Measurements from ENCODE around the gene NARF.
"Not testable (repeated sequence)": the region's sequence is repeated elsewhere in the genome, so short reads cannot be mapped to it uniquely, and the experiment has no call there.

NARF gene

DNA sequence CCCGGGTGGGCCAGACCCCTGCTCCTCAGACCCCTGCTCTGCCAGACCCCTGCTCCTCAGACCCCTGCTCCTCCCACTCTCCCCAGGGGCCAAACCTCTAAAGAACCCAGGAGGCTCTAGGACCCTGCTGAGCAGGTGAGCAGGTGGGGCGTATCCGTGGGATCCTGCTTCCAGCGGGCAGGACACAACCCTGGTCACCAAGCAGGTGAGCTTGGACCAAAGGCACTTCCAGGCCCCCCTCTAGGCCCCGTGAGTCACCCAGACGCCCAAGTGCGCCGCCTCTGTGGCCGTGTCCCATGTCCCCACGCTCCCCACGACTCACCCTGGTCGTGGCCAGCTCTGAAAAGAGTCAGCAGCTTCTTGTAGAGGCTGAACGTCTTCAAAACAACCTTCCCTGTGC lies 13.0 kb upstream of the NARF start:
- in situ Hi-C loops (cut with MboI; ENCODE audit: low sequenced_read_pairs) = no loop called here

DNA sequence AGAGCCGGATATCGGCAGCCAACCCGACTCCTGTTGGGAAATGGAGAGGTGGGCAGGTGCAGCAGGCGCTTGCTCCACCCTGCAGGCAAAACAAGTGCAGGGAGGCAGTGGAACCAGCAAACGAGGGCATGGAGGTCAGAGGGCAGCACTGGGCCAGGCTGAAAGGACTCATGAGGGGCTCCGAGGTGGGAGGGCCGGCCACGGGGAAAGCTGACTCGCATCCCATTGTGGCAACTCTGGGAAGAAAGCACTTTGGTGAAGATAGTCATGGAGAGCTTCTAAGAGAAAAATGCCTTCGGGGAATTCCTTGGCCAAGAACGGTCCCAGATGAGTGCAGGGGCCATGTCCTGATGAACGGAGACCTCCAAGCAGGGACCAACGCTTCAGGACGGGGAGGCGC lies 12.4 kb upstream of the NARF start:
- in situ Hi-C loops (cut with MboI; ENCODE audit: low sequenced_read_pairs) = no loop called here

DNA sequence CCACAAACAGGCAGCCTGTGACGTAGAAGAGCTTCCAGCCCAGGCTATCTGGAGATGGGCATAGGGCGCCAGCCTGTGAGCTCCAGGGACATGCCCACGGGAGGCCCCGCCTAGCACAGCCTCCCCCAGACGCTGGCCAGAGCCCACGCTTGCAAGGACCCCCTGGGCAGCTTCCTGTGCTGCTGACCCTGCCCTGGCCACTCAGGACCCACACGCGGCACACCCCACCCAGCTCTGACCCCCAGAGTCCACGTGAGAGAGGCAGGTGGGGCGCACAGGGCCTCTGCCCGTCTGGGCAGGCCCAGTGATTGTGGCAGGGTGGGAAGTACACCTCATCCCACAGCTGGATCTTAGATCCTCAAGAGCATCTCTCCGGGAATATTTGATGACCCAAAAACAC lies 11.9 kb upstream of the NARF start:
- in situ Hi-C loops (cut with MboI; ENCODE audit: low sequenced_read_pairs) = no loop called here

DNA sequence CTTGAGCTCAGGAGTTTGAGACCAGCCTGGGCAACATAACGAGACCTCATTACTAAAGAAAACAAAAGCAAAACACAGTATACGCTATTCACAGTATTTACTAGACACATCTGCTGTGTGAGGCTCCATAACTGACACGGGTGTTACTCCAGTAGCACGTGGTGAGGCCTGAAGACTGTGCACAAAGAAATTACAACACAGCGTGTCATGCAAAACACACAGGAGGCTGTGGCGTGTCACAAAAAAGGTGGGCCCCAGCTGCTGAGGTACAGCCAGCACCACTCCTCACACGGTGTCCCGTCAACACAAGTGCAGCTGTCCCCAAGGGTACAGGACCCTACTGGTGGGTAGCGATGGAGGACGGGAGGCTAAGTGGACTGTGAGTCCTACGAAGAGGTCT lies 10.7 kb upstream of the NARF start:
- in situ Hi-C loops (cut with MboI; ENCODE audit: low sequenced_read_pairs) = no loop called here

DNA sequence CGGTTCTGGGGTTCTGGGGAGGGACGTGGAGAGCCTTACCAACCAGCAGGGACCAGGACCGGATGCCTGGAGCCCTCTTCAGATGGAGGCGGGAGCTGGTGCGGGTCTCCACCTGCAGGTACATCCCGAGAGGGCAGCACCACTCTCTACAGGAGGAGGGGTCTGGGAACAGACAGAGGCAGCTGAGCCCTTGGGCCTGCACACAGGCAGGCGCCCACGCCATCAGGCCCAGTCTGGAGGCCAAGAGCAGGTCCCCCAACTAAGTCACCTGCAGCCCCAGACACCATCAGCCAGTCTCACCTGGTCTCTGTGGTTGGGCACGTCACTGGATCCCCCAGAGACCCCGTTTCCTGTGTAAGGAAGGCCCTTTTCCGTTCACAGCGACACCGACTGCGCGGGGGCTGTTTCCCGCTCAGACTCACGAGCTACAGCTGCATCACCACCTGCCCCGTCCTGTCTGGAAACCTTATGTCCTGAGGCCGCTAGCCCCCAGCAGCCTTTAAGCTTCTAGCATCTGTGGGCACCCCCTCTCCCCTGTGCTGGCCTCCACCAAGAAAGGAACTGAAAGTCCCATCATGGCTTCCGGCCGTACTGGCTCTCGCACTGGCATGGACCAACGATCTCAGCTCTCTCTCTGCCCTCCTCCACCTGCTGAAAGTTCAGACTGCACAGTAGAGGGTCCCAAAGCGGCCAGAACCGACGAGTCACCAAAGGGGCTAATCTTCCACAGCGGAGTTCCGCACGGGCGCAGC lies 9.2 kb upstream of the NARF start:
- in situ Hi-C loops (cut with MboI; ENCODE audit: low sequenced_read_pairs) = no loop called here

DNA sequence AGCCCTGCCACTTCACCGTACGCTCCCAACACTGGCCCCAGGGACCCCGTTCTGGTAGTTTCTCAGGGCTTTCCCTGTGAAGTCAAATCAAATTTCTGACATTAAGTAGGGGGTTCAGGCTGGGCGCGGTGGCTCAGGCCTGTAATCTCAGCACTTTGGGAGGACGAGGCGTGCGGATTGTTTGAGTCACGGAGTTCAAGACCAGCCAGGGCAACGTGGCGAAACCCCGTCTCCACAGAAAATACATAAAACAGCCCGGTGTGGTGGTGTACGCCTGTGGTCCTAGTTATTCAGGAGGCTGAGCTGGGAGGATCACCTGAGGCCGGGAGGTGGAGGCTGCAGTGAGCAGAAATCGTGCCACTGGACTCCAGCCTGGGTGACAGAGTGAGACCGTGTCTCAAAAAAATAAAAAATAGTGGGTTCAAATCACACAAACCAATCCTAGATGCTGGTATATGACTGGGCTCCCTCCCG lies 8.6 kb upstream of the NARF start:
- in situ Hi-C loops (cut with MboI; ENCODE audit: low sequenced_read_pairs) = no loop called here

DNA sequence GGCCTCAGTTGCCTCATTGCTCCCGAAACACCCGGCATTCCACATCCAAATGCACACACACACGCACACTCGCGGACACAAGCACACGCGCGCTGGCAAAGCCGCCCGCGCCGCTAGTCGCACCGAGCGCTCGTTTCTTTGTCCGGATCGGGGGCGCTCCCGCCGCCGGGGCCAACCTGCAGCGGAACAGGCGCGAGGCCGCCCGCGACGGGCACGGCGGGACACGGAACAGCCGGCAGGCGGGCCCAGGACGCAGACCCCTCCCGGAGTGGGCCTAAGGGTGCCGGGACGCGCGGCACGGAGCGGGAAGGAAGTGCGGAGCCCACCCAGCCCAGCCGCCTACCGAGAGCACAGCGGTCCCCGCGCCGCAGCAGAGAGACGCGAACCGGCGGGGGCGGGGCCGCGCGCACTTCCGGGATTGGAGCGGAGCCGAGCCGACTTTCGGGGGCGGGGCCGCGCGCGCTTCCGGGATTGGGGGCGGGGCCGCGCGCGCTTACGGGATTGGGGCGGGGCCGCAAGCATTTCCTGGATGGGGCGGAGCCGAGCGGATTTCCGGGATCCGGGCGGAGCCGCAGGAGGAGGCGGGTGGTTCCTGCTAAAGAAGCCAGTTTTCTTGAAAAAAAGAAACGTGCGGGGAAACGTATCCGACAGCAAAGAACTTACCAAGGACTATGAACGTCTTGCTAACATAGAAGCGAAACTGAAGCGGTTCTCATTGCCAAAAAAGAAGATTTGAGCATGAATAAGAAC lies 8.0 kb upstream of the NARF start, which contains the start of gene CYBC1:
TSS of gene CYBC1 (minus strand) at position 396 of the 750 bp plus-strand sequence. CDS start 1,498 bp downstream, outside the sequence.
- in situ Hi-C loops (cut with MboI; ENCODE audit: low sequenced_read_pairs) = no loop called here

DNA sequence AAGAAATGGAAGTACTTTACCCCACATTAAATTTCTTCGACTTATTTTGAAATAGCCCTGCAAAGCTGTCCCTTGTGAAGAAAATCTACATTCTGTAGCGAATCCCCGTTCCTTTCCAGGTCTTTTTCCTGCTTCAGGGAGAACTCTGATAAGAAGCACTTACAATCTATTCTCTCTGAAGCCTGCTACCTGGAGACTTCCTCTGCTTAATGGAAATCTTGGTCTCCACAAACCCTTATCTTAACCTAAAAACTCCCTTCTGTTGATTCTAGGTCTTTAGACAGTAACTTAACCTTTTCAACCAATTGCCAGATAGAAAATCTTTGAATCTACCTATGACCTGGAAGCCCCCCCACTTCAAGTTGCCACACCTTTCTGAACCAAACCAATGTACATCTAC lies 6.4 kb upstream of the NARF start:
- in situ Hi-C loops (cut with MboI; ENCODE audit: low sequenced_read_pairs) = no loop called here

DNA sequence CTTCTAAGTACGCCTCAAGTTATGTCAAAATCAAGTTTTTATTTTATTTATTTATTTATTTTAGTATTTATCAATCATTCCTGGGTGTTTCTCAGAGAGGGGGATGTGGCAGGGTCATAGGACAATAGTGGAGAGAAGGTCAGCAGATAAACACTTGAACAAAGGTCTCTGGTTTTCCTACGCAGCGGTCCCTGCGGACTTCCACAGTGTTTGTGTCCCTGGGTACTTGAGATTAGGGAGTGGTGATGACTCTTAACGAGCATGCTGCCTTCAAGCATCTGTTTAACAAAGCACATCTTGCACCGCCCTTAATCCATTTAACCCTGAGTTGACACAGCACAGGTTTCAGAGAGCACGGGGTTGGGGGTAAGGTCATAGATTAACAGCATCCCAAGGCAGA lies 5.4 kb upstream of the NARF start:
- in situ Hi-C loops (cut with MboI; ENCODE audit: low sequenced_read_pairs) = not testable (repeated sequence)

DNA sequence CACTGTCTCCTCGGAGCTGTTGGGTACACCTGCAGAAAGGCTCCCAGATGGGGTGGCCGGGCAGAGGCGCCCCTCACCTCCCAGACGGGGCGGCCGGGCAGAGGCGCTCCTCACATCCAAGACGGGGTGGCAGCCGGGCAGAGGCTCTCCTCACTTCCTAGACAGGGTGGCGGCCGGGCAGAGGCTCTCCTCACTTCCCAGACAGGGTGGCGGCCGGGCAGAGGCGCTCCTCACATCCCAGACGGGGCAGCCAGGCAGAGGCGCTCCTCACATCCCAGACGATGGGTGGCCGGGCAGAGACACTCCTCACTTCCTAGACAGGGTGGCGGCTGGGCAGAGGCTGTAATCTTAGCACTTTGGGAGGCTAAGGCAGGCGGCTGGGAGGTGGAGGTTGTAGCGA lies 4.8 kb upstream of the NARF start:
- in situ Hi-C loops (cut with MboI; ENCODE audit: low sequenced_read_pairs) = not testable (repeated sequence)

DNA sequence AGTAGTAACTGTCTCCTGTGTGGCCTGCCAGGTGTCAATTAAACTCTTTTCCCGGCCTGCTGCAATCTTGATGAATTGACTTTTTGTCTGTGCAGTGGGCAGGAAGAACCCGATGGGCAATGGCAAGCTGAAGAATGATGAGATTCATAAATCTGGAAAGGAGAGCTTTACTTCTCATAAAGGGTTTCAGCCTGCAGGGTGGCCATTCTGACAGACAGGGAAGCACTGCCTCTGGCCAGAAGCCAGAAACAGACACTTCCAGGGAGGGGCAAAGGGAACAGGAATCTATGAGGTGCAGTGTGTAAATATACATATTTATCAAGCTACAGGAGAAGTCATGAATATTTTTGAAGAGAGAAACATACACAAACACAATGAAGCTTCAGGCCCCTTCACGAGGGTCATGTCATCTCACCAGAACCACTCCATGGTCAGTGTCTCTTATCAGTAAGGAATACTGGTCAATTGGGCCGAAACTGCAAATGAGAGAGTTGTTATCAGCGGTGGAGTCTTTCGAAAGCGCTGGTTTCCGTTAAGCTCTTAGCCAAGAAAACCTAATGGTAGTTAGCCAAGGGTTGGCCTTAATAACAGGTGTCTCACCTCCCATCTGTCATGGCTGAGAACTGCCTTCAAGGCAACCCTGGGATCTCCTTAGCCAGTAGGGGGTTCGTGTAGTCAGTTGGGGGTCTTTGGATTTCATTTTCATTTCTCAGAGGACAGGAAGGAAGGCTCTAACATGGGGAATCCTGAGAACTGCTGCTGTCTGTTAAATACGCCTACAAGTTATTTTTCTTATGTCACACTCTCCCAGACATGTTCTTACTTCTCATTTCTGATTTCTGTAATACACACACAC lies 1.2 kb upstream of the NARF start:
- in situ Hi-C loops (cut with MboI; ENCODE audit: low sequenced_read_pairs) = no loop called here

DNA sequence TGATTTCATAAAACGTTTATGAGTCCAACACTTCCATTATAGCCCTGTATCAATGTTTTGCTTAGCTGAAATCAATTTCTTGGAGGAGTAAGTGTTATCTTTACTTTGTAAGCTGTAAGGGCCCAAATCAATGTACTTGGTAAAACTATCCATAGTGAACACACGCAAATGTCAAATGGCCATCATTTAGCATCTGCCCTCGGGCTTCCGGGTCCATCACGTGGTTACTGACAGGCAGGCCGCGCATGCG lies 687 bp upstream of the NARF start:
- in situ Hi-C loops (cut with MboI; ENCODE audit: low sequenced_read_pairs) = no loop called here

DNA sequence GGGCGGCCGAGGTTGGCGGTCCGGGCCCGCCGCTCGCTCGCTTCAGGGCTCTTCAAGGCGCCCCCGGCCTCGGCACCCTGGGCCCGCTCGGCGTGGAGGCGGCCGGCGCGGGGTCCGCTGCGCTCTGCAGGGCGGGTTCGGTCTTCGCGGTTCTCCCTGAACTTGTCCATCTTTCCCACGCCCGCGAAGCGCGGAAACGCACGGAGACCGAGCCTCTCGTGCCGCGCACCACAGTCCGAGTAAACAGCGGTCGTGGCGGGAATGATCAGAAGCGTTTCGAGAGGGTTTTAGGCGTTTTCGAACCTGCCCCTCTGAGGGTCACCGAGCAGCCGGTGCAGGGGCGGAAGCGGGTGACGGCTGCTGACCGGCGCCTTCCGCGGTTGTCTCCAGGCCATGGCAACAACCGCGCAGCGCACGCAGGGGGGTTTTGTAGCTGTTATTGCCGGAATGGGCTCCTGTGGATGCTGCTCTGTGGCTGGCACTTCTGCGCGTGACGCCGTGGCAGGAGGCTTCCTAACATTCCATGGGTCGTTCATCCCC lies 414 bp downstream of the NARF start:
- in situ Hi-C loops (cut with MboI; ENCODE audit: low sequenced_read_pairs) = no loop called here

DNA sequence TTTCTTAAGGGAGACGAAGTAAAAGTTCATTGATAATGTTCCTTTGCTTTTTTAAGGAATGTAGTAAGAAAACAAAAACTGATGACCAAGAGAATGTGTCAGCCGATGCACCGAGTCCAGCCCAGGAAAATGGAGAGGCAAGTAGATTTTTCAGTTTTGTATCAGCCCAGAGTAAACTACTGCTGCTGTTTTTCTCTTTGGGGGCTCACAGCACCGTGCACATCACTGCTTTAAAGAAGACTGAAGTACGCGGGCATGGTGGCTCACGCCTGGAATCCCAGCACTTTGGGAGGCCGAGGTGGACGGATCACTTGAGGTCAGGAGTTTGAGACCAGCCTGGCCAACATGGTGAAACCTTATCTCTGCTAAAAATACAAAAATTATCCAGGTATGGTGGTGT lies 1.4 kb downstream of the NARF start:
- in situ Hi-C loops (cut with MboI; ENCODE audit: low sequenced_read_pairs) = not testable (repeated sequence)

DNA sequence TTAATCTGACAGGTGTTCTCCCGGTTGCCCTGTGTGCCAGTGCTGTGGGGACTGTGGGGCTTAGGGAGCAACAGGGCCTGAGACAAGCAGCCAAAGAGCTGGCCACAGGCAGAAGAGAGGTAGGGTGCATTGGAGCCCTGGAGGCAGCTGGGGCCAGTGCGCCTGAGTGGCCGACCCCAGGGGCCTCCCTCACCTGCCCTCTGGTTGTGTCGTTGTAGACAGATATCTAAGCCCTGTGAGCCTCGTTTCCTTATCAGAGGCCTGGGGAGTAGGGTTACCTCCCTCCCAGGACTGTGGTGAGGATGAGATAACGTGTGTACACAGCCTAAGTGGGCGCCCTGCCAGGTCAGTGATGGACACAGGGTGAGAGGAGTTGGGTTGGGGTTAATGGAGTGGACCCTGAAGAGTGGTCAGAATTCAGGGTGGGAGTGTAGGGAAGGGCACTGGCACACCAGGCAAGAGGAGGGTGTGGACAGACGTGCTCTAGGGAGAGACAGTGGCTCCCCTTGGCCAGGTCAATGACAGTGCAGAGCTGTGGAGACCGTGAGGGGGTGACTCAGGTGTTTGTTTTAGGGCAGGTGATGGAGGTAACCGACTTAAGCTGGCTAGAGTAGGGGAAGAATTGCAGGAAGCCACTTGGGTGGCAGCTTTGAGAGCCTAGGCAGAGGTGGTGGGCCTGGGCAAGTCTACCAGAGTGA lies 3.4 kb downstream of the NARF start:
- in situ Hi-C loops (cut with MboI; ENCODE audit: low sequenced_read_pairs) = no loop called here

DNA sequence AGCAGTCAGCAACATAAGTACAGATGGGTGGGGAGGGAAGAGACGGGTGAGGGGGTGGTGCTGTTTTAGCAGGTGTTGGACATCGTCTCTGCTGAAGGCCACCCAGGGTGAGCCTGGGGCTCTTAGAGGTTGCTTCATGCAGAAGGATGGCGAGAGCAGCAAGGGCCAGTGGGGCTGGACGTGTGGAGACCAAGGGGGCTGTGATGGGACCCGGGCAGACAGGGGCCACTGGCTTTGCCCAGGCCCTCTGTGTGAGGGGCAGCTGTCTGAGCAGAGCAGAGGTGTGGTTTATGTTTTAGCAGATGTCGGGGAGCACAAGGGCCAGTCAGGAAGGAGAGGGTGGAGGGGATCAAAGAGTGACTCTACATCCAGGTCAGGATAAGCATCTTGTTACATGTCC lies 4.8 kb downstream of the NARF start:
- in situ Hi-C loops (cut with MboI; ENCODE audit: low sequenced_read_pairs) = no loop called here

DNA sequence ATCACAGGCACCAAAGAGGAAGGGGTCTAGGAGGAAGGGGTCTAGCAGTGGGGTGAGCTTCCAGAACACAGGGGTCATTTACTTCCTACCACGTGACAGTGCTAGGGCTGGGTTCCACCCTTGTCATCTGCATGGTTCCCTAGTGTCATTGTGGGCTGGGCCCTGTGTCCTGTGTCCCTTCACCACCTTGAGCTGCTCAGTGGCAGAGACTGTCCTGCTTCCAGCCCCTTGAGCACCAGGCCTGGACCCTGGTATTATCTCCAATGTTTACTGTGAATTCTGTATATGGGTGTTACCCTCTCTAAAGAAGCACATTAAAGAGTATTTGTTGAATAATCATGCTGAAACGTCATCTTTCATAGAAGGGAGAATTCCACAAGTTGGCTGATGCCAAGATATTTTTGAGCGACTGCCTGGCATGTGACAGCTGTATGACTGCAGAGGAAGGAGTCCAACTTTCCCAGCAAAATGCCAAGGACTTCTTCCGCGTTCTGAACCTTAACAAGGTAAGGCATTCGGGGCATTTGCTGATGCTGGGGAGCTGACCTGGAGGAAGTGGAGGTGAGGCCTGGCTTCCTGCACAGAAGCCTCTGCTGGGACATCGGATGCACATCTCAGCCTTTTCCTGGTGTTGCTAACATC lies 5.5 kb downstream of the NARF start:
- in situ Hi-C loops (cut with MboI; ENCODE audit: low sequenced_read_pairs) = no loop called here

DNA sequence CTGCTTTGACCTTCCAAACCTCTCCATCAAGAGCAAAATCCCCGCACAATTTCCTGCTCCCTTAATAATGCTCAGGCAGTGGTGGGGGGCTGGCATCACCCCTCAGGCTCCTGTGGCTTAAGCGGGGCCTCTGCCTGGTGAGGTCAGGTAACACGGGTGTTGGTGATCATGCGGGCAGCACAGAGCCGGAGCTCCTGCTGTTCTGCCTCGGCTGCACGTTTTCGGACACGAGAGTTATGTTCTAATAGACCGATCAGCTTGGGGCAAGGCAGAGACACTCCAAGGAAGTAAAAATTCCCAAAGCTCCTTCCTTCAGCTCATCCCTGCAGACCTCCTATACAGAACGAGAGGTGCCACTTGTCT lies 6.0 kb downstream of the NARF start:
- in situ Hi-C loops (cut with MboI; ENCODE audit: low sequenced_read_pairs) = no loop called here

DNA sequence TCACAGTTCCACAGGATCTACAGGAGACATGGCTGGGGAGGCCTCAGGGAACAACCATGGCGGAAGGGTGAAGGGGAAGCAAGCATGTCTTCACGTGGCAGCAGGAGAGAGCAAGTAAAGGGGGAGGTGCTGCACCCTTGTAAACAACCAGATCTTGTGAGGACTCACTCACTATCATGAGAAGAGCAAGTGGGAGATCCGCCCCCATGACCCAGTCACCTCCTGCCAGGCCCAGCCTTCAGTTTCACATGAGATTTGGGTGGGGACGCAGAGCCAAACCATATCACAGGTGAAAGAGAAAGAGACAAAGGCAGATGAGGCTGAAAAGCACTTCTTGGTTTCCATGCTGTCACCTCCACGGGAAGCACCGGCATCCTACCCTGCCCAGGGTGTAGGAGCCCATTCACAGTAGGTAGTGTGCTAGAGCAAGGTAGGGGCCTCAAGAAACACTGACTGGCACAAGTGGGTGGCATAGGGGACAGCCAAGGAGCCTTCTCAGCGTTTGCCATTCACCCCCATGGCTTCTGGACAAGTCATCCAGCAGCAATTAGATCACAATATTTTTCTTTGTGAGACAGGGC lies 6.6 kb downstream of the NARF start:
- in situ Hi-C loops (cut with MboI; ENCODE audit: low sequenced_read_pairs) = no loop called here

DNA sequence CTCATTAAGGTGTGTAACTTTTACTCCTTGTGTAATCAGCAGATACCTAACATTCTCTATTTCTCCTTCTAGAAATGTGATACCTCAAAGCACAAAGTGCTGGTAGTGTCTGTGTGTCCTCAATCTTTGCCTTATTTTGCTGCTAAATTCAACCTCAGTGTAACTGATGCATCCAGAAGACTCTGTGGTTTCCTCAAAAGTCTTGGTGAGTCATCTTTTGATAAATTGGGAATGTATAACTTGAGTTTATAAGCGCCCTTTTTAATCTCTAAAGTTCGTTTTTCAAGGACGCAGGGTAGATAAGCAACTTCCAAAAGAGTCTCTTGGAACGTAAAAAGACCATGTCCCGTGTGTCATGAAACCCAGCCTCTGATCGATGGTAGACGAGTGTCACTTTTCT lies 10.2 kb downstream of the NARF start:
- in situ Hi-C loops (cut with MboI; ENCODE audit: low sequenced_read_pairs) = no loop called here
